ENCODE measurements around the gene ATP6V0A4. TPM values are rescaled to one million over a fixed set of nuclear protein-coding genes. Genes with fewer than 3 reads are reported as not detected.

ATP6V0A4 gene
- total RNA-seq, 3 donors from 2014 or later (not counting 1 experiment from before 2014, with no cell fraction given), result not detected

DNA sequence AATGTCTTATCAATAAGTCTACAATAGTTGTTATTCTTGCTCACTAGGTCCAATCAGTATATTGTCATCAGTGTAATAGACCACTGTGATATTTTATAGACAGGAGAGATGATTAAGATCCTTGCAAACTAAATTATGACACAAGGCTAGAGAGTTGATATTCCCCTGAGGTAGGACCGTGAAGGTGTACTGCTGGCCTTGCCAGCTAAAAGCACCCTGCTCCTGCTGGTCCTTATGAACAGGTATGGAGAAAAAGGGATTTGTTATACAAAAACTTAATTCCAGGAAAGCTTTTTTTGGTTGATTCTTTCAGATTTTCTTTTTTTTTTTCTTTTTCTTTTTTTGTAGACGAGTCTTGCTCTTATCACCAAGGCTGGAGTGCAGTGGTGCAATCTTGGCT lies 17.0 kb downstream of the ATP6V0A4 start:
- no peak for DNase-seq
- Histone ChIP-seq H3K27me3 (ENCODE audit: control insufficient read depth, insufficient read depth, low read length) (no peaks in the 10 kb centered on the region), H3K9me3 (ENCODE audit: control insufficient read depth, insufficient read depth, low read length) (no peaks in the 10 kb centered on the region), H3K4me3 (ENCODE audit: low read length) (no peak overlapping the region), H3K4me1 (ENCODE audit: control insufficient read depth, insufficient read depth, low read length) (no peaks in the 10 kb centered on the region), H3K27ac (ENCODE audit: low read length) (no peak overlapping the region), H3K36me3 (ENCODE audit: control insufficient read depth, insufficient read depth, low read length) (no peaks in the 10 kb centered on the region)
- peaks cover 3 to 4% of the 10 kb centered on the region in 2 donors for H3K27me3 Mint-ChIP-seq (ENCODE audit: low read depth in 2 of 2)
- no peak overlapping the region for H3K4me3 Mint-ChIP-seq
- 87% methylated on average over 2 of the region's 2 CpGs for WGBS (ENCODE audit: insufficient coverage)
- no peak for ATAC-seq
- intact Hi-C loops (cut with micrococcal nuclease), result no loop called here
- no peak overlapping the region for H3K27ac Mint-ChIP-seq
- TF ChIP-seq, protein P1, sequence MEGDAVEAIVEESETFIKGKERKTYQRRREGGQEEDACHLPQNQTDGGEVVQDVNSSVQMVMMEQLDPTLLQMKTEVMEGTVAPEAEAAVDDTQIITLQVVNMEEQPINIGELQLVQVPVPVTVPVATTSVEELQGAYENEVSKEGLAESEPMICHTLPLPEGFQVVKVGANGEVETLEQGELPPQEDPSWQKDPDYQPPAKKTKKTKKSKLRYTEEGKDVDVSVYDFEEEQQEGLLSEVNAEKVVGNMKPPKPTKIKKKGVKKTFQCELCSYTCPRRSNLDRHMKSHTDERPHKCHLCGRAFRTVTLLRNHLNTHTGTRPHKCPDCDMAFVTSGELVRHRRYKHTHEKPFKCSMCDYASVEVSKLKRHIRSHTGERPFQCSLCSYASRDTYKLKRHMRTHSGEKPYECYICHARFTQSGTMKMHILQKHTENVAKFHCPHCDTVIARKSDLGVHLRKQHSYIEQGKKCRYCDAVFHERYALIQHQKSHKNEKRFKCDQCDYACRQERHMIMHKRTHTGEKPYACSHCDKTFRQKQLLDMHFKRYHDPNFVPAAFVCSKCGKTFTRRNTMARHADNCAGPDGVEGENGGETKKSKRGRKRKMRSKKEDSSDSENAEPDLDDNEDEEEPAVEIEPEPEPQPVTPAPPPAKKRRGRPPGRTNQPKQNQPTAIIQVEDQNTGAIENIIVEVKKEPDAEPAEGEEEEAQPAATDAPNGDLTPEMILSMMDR (IDR thresholded peaks at IDR 0.05), result no peak
- H3K4me1 Mint-ChIP-seq, result no peaks in the 10 kb centered on the region
- H3K36me3 Mint-ChIP-seq, result no peaks in the 10 kb centered on the region
- no peaks in the 10 kb centered on the region for H3K9me3 Mint-ChIP-seq

DNA sequence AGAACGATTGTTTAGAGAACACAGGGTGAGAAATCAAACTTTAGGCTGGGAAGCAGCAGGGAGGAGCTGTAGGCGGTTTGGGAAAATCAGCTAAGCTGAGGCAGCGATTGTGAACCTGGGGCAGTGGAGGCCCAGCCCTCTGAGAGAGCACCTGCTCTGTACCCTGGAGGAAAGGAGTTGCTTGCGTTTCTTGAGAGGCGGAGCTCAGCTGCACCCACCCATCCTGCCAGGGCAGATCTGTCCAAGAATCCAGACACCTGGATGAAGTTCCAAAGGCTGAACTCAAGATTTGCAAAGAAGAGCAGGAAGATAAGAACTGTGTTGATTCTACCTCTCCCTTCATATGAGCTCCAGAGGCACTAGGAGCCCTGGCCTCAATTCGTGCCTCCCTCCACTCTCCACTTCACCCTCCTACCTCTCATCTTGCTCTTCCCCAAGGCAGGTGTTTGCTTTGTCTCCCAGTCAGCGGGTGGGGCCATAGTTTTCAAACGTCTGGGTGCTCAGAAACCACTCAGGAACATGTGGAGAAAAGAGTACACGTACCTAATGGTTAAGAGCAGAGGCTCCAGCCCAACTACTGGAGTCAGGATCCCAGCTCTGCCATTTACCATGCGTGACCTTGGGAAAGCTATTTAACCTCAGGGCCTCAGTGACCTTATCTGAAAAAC lies 21.7 kb downstream of the ATP6V0A4 start:
- Mint-ChIP-seq H3K4me3 (no peak overlapping the region), H3K4me1 (no peaks in the 10 kb centered on the region), H3K36me3 (no peaks in the 10 kb centered on the region), H3K27ac (no peak overlapping the region), H3K9me3 (no peaks in the 10 kb centered on the region), H3K27me3 (ENCODE audit: low read depth in 2 of 2) (peaks cover 6 to 7% of the 10 kb centered on the region in 2 donors)
- no peak overlapping the region for H3K27ac ChIP-seq (ENCODE audit: low read length)
- DNase-seq (no peak), ATAC-seq (no peak)
- no peaks in the 10 kb centered on the region for H3K27me3 ChIP-seq (ENCODE audit: control insufficient read depth, insufficient read depth, low read length)
- TF ChIP-seq, protein P1 (IDR thresholded peaks at IDR 0.05), result no peak
- intact Hi-C loops (cut with micrococcal nuclease), result no loop called here
- no peaks in the 10 kb centered on the region for H3K9me3 ChIP-seq (ENCODE audit: control insufficient read depth, insufficient read depth, low read length)
- WGBS (ENCODE audit: insufficient coverage), result 82% methylated on average over 10 of the region's 10 CpGs
- no peaks in the 10 kb centered on the region for H3K36me3 ChIP-seq (ENCODE audit: control insufficient read depth, insufficient read depth, low read length)
- no peak overlapping the region for H3K4me3 ChIP-seq (ENCODE audit: low read length)
- H3K4me1 ChIP-seq (ENCODE audit: control insufficient read depth, insufficient read depth, low read length), result no peaks in the 10 kb centered on the region

DNA sequence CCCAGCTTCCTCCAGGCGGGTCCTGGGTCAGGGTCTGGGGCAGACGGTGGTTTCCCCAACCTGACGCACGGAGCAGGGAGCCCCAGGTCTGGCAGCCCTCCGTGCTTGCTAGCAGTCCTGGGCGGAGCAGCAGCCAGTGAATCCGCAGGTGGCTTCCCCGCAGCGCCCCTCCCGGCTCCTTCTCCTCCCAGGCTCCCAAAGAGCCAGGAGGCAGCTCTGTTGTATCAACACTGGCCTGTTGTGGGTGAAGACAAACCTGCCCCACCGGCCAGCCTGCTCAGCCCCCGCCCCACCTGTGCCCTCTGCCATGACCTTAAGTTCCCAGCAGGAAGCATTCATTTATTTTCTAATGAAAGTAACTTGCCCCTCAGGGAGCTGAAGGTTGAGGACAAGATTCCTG lies 24.2 kb downstream of the ATP6V0A4 start:
- Mint-ChIP-seq H3K36me3 (no peaks in the 10 kb centered on the region), H3K4me1 (no peaks in the 10 kb centered on the region), H3K4me3 (no peak overlapping the region), H3K27me3 (ENCODE audit: low read depth in 2 of 2) (peaks cover 6 to 7% of the 10 kb centered on the region in 2 donors), H3K27ac (no peak overlapping the region), H3K9me3 (no peaks in the 10 kb centered on the region)
- Histone ChIP-seq H3K9me3 (ENCODE audit: control insufficient read depth, insufficient read depth, low read length) (no peaks in the 10 kb centered on the region), H3K4me3 (ENCODE audit: low read length) (no peak overlapping the region), H3K27ac (ENCODE audit: low read length) (no peak overlapping the region), H3K4me1 (ENCODE audit: control insufficient read depth, insufficient read depth, low read length) (no peaks in the 10 kb centered on the region), H3K27me3 (ENCODE audit: control insufficient read depth, insufficient read depth, low read length) (no peaks in the 10 kb centered on the region), H3K36me3 (ENCODE audit: control insufficient read depth, insufficient read depth, low read length) (no peaks in the 10 kb centered on the region)
- TF ChIP-seq, protein P1 (IDR thresholded peaks at IDR 0.05), result no peak
- 92% methylated on average over 12 of the region's 12 CpGs for WGBS (ENCODE audit: insufficient coverage)
- DNase-seq, result no peak
- intact Hi-C loops (cut with micrococcal nuclease), result no loop called here
- ATAC-seq, result no peak

DNA sequence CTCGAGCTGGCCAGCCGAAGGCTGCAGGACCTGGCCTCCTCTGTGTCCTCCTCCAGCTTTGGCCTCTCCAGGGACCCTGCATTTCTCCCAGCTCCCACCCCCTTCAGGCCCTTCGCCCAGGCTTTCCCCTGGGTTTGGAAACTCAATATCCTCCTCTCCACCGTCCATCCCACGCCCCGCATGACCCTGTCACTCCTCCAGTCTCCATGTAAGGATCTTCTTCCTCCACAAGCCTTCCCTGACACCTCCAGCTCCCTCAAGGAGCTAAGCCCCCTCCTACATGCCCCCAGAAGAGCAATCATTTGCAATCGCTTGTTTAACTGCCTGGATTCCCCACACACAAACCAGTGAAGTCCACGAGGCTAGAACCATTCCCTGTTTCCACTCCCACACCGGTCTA lies 24.8 kb downstream of the ATP6V0A4 start:
- no peaks in the 10 kb centered on the region for H3K9me3 ChIP-seq (ENCODE audit: control insufficient read depth, insufficient read depth, low read length)
- no peak overlapping the region for H3K27ac ChIP-seq (ENCODE audit: low read length)
- no peaks in the 10 kb centered on the region for H3K4me1 ChIP-seq (ENCODE audit: control insufficient read depth, insufficient read depth, low read length)
- H3K4me3 ChIP-seq (ENCODE audit: low read length), result no peak overlapping the region
- Mint-ChIP-seq H3K36me3 (no peaks in the 10 kb centered on the region), H3K27me3 (ENCODE audit: low read depth in 2 of 2) (peaks cover 6 to 7% of the 10 kb centered on the region in 2 donors), H3K27ac (no peak overlapping the region), H3K9me3 (no peaks in the 10 kb centered on the region), H3K4me3 (no peak overlapping the region), H3K4me1 (no peaks in the 10 kb centered on the region)
- intact Hi-C loops (cut with micrococcal nuclease), result no loop called here
- 85% methylated on average over 9 of the region's 9 CpGs for WGBS (ENCODE audit: insufficient coverage)
- no peaks in the 10 kb centered on the region for H3K27me3 ChIP-seq (ENCODE audit: control insufficient read depth, insufficient read depth, low read length)
- no peak for DNase-seq
- ATAC-seq, result no peak
- TF ChIP-seq, protein P1 (IDR thresholded peaks at IDR 0.05), result no peak
- no peaks in the 10 kb centered on the region for H3K36me3 ChIP-seq (ENCODE audit: control insufficient read depth, insufficient read depth, low read length)
